RWPE2 (cell line): ENCODE measurements around the gene DNAI2.

Experiments used
- ATAC-seq: fragments of 200-7000 bp; cut with Tn5 transposase; 3 replicates; pipeline ENCODE4 v1.9.1; 2021; ENCODE audit warnings: low read depth
- DNase-seq: peaks from one replicate; pipeline ENCODE4 v3.0.0-alpha.2; 2020; ENCODE audit warnings: low spot score
- H3K27ac ChIP-seq: fragments of 450-650 bp; 2 replicates; pipeline ENCODE4 v1.5.1; 2017; ENCODE audit warnings: mild to moderate bottlenecking; ENCODE audit not compliant: poor library complexity, severe bottlenecking
- H3K27me3 ChIP-seq: fragments of 250-450 bp; sonication (Bioruptor Pico); 2 replicates; pipeline ENCODE4 v1.5.1; 2021; ENCODE audit warnings: mild to moderate bottlenecking, moderate library complexity; ENCODE audit not compliant: insufficient read depth, poor library complexity, severe bottlenecking
- H3K36me3 ChIP-seq: fragments of 250-450 bp; sonication (Bioruptor Pico); 2 replicates; pipeline ENCODE4 v1.5.1; 2020; ENCODE audit warnings: low read depth, mild to moderate bottlenecking, moderate library complexity
- H3K4me1 ChIP-seq: fragments of 250-450 bp; sonication (Bioruptor Pico); 2 replicates; pipeline ENCODE4 v1.5.1; 2021; ENCODE audit warnings: mild to moderate bottlenecking, moderate library complexity; ENCODE audit not compliant: insufficient read depth, poor library complexity, severe bottlenecking
- H3K4me3 ChIP-seq: fragments of 250-450 bp; sonication (Bioruptor Pico); 2 replicates; pipeline ENCODE4 v1.5.1; 2021; ENCODE audit warnings: mild to moderate bottlenecking, moderate library complexity; ENCODE audit not compliant: severe bottlenecking
- H3K9me3 ChIP-seq: fragments of 250-450 bp; sonication (Bioruptor Pico); 2 replicates; pipeline ENCODE4 v1.5.1; 2021; ENCODE audit warnings: mild to moderate bottlenecking, moderate library complexity; ENCODE audit not compliant: severe bottlenecking
- TF ChIP-seq, protein P1 (sequence below): fragments of 450-650 bp; IDR thresholded peaks from one replicate; pipeline ENCODE4 v1.5.1; 2017; ENCODE audit warnings: mild to moderate bottlenecking, moderate library complexity; ENCODE audit not compliant: poor library complexity, severe bottlenecking

Gene DNAI2

DNA sequence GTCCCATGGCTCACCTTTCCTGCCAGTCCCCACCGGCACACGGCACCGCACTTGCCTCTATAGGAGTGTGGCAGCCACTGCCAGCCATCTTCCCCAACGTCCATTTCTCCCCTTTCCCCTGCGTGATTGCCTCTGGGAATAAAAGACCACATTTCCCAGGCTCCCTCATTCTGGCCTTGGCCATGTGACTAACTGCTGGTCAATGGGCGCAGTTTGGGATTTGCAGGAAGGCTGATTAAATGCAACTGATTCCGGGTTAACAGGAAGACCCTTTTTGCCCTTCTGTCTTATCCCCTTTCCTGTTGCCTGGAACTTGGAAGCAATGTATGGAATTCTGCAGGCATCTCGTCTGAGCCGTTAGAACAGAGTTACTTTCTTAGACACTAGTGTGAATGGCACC, 84.7 kb downstream of the DNAI2 start:
- DNase-seq (no peak), ATAC-seq (no peak)
- H3K27ac ChIP-seq: no peak overlapping the region
- H3K4me3 ChIP-seq: no peak overlapping the region
- no peaks in the 10 kb centered on the region for H3K4me1 ChIP-seq
- TF ChIP-seq, protein P1, sequence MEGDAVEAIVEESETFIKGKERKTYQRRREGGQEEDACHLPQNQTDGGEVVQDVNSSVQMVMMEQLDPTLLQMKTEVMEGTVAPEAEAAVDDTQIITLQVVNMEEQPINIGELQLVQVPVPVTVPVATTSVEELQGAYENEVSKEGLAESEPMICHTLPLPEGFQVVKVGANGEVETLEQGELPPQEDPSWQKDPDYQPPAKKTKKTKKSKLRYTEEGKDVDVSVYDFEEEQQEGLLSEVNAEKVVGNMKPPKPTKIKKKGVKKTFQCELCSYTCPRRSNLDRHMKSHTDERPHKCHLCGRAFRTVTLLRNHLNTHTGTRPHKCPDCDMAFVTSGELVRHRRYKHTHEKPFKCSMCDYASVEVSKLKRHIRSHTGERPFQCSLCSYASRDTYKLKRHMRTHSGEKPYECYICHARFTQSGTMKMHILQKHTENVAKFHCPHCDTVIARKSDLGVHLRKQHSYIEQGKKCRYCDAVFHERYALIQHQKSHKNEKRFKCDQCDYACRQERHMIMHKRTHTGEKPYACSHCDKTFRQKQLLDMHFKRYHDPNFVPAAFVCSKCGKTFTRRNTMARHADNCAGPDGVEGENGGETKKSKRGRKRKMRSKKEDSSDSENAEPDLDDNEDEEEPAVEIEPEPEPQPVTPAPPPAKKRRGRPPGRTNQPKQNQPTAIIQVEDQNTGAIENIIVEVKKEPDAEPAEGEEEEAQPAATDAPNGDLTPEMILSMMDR: no peak
- peaks cover 71% of the 10 kb centered on the region for H3K27me3 ChIP-seq
- H3K36me3 ChIP-seq: no peaks in the 10 kb centered on the region
- no peaks in the 10 kb centered on the region for H3K9me3 ChIP-seq

DNA sequence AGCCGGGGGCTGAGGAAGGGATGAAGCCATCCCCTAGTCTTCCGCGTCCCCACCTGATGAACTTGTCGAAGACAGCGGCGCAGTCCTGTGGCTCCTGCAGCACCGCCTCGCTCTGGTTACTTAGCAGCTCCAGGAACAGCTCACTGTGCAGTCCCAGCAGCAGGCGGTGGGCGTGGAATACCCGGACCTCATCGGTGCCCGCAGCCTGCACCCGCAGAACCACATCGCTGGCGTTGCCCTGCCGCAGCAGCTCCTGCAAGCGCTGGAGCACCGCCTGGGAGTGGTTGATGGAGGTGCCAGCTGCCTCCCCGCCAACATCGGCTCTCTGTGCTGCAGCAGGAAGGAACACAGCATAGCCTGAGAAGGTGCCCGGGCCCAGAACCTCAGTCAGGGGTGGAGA, 85.9 kb downstream of the DNAI2 start:
- no peaks in the 10 kb centered on the region for H3K36me3 ChIP-seq
- H3K27me3 ChIP-seq: peaks cover 60% of the 10 kb centered on the region
- DNase-seq (peak; percentile 66), ATAC-seq (no peak)
- H3K4me3 ChIP-seq: no peak overlapping the region
- H3K4me1 ChIP-seq: no peaks in the 10 kb centered on the region
- no peak overlapping the region for H3K27ac ChIP-seq
- TF ChIP-seq, protein P1: no peak
- no peaks in the 10 kb centered on the region for H3K9me3 ChIP-seq

DNA sequence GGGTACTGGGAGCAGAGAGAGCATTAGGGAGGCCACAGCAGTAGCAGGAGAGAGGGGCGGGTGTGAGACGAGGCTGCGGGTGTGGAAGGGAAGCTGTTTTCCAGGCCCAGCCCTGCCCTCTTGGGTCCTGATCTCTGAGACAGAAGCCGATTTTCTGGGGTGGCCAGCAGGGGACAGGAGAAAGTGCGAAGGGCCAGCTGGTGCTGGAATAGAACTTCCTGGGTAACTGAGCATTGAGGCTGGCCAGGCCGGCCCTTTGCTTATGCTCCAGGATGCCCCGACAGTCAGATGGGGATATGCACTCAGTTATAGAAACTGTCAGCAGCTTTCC, 86.8 kb downstream of the DNAI2 start:
- ATAC-seq (no peak), DNase-seq (no peak)
- no peaks in the 10 kb centered on the region for H3K36me3 ChIP-seq
- H3K4me3 ChIP-seq: no peak overlapping the region
- H3K4me1 ChIP-seq: no peaks in the 10 kb centered on the region
- peaks cover 50% of the 10 kb centered on the region for H3K27me3 ChIP-seq
- H3K27ac ChIP-seq: no peak overlapping the region
- TF ChIP-seq, protein P1: no peak
- H3K9me3 ChIP-seq: no peaks in the 10 kb centered on the region

DNA sequence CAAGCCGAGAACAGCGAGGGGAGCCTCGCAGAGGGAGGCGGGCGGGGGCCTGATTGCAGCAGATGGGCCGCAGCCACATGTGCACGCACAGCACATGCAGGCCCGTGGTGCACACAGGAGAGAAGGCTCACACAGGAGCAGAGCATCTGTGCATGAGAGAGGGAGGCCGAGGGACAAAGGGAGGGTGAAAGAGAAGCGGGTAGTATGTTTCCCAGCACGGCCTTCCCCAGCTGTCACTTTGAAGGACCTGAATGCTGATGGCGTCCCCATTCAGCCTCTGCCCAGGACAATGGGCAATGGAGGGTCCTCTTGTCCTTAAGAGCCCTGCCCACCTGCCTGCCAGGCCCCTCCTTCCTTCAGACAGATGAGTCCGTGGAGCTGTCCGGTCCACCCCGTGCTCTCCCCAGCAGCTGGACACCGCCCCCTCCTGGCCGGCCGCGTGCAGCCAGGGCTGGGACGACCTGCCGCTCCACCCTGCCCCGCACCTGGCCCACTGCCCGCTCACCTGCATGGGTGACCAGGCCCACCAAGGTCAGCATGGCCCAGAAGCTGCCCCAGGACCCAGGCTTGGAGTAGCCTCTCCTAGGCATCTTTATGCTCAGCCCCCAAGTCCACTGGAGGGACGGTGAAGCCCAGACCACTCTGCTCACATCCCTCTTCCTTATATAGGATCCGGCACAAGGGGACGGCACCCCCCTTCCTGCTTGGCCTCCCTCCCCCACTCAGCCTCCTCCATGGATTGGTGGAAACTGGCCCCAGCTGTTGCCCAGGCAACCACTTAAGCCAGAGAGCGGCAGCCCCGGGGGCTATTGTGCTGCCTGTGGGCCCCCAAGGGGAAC, 87.4 kb downstream of the DNAI2 start, which contains the start of gene BTBD17:
BTBD17 (minus strand) TSS at position 639 of the 839 bp plus-strand sequence; CDS start at position 590, 49 bp downstream.
- Histone ChIP-seq H3K9me3 (no peaks in the 10 kb centered on the region), H3K4me1 (no peaks in the 10 kb centered on the region), H3K36me3 (no peaks in the 10 kb centered on the region), H3K27me3 (peaks cover 44% of the 10 kb centered on the region), H3K4me3 (no peak within 1 kb of the TSS), H3K27ac (no peak within 1 kb of the TSS)
- ATAC-seq (peak; percentile 74), DNase-seq (peak; percentile 65)
- TF ChIP-seq, protein P1: peak; percentile 71

DNA sequence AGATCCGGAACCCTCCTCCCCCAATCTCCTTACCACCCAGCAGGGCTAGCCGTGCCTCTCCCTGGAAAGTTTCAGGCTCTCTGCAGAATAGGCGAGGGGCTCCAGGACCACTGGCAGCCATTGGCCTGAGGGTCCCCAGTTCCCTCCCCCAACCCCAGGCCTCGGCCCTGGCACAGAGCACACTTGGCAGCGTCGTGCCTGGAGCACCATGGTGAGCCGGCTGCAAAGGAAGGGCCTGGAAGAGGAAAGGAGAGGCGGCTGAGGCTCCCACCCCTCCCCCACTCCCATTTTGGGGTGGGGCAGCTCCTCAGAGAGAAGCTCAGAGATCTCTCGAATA, 88.0 kb downstream of the DNAI2 start:
- DNase-seq (no peak), ATAC-seq (no peak)
- H3K27ac ChIP-seq: no peak overlapping the region
- no peak overlapping the region for H3K4me3 ChIP-seq
- H3K4me1 ChIP-seq: no peaks in the 10 kb centered on the region
- H3K36me3 ChIP-seq: no peaks in the 10 kb centered on the region
- peaks cover 38% of the 10 kb centered on the region for H3K27me3 ChIP-seq
- TF ChIP-seq, protein P1: no peak
- H3K9me3 ChIP-seq: no peaks in the 10 kb centered on the region
